22Rv1 (cell line): Measurements from ENCODE around the gene JMJD6.

Experiments
- H3K27ac ChIP-seq: fragments of 450-650 bp; 2 replicates; pipeline ENCODE4 v1.5.1; 2017
- ZFX ChIP-seq: fragments of 450-650 bp; IDR thresholded peaks from 2 replicates; pipeline ENCODE4 v1.6.1; 2017; ENCODE audit warnings: antibody characterized with exemption, borderline replicate concordance
- TF ChIP-seq, protein P1 (sequence below): fragments of 450-650 bp; IDR thresholded peaks from 2 replicates; pipeline ENCODE4 v1.5.1; 2017; ENCODE audit warnings: mild to moderate bottlenecking

Gene JMJD6

DNA sequence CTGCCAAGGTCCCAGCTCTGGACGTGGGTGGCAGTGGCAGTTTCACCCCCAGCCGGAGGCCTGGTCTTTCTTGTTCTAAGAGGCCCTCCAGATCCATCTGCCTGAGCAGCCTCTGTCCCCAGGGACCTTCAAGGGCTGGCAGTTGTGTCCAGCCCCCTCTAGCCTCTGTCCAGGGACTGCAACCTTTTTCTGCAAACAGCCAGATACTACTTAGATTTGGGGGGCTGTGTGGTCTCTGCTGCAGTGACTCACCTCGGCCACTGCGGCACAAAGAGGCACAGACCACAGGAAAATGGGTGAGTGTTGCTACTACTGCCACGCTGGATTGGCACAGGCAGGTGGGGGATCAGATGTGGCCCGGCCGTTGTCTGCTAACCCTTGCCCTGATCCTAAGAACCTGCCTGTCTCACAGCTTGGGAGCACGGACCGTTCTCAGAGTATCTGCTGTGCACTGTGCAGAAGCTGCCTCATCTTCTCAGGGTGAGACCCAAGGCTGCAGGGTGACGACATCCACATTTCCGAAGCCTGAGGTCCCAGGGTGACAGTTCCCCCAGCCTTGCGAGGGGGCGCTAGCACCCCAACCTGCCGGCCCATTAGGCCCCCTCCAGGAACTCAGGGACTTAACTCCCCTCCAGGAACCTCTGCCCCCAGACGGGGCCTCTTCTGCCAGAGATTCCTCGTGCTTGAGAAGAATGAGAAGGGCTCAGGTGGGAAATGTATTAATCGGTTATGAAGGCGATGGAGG lies 43.2 kb downstream of the JMJD6 start:
- no peak overlapping the region for H3K27ac ChIP-seq
- TF ChIP-seq, protein P1, sequence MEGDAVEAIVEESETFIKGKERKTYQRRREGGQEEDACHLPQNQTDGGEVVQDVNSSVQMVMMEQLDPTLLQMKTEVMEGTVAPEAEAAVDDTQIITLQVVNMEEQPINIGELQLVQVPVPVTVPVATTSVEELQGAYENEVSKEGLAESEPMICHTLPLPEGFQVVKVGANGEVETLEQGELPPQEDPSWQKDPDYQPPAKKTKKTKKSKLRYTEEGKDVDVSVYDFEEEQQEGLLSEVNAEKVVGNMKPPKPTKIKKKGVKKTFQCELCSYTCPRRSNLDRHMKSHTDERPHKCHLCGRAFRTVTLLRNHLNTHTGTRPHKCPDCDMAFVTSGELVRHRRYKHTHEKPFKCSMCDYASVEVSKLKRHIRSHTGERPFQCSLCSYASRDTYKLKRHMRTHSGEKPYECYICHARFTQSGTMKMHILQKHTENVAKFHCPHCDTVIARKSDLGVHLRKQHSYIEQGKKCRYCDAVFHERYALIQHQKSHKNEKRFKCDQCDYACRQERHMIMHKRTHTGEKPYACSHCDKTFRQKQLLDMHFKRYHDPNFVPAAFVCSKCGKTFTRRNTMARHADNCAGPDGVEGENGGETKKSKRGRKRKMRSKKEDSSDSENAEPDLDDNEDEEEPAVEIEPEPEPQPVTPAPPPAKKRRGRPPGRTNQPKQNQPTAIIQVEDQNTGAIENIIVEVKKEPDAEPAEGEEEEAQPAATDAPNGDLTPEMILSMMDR: no peak
- no peak for TF ChIP-seq ZFX

- no peak for TF ChIP-seq ZFX
- TF ChIP-seq, protein P1: no peak
- H3K27ac ChIP-seq: no peak overlapping the region
These were observed 44.1 kb downstream of the JMJD6 start for GRCh38 chr17:76682296-76682695.

GRCh38 chr17:76681222-76682137 lies 44.9 kb downstream of the JMJD6 start:
- TF ChIP-seq, protein P1: peak; percentile 89
- TF ChIP-seq ZFX: no peak
- H3K27ac ChIP-seq: no peak overlapping the region

GRCh38 chr17:76679239-76679638 lies 47.2 kb downstream of the JMJD6 start:
- TF ChIP-seq, protein P1: no peak
- TF ChIP-seq ZFX: no peak
- no peak overlapping the region for H3K27ac ChIP-seq

DNA sequence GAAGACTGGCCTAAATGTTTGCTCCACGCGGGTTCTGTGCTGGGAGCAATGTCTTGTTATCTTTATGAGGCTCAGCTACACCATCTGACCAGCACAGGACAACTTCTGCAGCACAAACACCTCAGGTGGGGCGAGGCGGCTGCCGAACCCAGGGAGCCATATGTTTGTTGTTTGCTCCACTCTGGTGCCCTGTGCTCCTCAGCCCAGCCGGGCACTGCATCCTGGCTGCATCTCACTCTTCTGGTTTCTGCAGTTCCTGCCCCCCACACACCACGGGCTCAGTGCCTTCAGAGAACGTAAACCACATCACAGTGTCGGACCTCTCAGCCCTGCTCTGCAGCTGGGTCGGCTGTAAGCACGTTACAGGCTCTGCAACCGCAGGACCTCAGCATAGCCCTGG lies 48.1 kb downstream of the JMJD6 start:
- TF ChIP-seq, protein P1: no peak
- no peak for TF ChIP-seq ZFX
- H3K27ac ChIP-seq: no peak overlapping the region

- H3K27ac ChIP-seq: no peak overlapping the region
- no peak for TF ChIP-seq ZFX
- TF ChIP-seq, protein P1: no peak
These were observed 49.0 kb downstream of the JMJD6 start for GRCh38 chr17:76677406-76677805.

- H3K27ac ChIP-seq: no peak overlapping the region
- TF ChIP-seq, protein P1: no peak
- TF ChIP-seq ZFX: no peak
These were observed 49.8 kb downstream of the JMJD6 start for GRCh38 chr17:76676629-76677028.
